DMS114 treated with DMSO at 0.1 percent for 48 hours (cell line): ENCODE measurements around the gene ZNF516.

ENCODE experiments used
- DNase-seq: peaks from one replicate; lab custom pipeline; 2025; ENCODE audit not compliant: unreplicated experiment; lab: John Stamatoyannopoulos, UW

The ZNF516 gene

DNA sequence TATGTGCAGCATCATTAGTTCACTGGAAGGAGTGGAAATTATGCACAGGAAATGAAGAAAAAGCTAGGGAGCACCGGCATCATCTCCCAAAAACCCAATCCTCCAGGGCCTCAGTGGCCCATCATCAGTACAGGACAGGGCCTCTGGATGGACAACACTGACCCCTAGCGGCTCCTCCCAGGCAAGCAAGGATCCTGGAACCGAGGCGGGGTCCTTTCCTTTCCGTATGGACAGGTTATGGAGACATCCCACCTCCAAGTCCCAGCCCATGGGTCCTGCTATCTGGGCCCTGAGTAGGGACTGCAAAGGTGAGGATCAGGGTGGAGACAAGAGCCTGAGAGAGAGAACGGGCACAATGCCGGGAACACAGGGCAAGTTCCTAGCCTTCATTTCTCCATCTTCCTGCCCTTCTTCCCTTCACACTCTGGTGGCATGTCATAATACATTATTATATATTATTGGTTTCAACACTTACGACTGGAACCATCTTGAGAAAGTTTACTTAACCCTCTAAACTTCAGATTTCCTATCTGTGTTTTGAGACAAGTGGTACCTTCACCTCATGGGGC, 68.2 kb downstream of the ZNF516 start:
- DNase-seq = no peak

DNA sequence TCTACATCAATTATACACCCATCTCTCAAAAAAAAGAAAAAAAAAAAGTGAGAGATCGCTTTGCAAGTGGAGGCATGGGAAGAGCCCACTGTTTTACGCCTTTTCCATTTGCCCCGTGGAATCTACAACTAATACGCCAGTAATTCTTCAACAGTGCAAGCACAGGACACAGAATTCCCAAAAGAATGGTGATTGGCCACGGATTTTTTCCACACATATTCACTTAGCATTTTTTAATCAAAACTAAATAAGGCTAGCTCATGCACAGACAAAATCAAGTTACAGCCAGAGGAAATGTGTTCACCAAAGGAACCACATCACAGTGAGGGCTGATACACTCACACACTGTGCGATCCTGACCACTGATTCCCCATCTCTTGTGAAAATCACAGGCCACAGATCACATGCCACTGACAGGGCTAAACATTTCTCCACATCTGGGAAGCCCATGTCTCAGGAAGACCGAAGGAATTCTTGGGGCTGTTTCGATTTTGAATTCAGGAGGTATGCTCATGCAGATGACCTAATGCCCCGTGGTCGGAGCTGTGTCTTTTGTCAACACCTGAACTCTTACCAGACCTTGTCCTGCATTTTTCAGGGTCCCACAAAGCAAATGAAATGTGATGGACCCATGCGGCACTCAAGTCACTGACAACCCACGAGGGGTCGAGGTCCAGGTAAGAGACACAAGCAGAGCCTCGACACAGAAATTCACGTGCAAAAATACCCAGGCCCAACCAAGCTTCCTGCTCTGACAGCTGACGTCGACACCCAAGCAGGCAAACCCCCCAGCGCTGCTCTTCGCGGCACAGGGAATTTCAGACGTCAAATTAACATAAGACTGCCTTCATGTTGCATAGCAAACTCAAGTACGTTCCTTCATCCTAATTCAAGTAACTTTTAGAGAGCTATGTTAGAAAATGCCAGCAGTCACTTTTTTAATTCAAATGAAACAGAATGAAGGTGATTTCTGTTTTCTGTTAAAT, 69.6 kb downstream of the ZNF516 start:
- DNase-seq = no peak

DNA sequence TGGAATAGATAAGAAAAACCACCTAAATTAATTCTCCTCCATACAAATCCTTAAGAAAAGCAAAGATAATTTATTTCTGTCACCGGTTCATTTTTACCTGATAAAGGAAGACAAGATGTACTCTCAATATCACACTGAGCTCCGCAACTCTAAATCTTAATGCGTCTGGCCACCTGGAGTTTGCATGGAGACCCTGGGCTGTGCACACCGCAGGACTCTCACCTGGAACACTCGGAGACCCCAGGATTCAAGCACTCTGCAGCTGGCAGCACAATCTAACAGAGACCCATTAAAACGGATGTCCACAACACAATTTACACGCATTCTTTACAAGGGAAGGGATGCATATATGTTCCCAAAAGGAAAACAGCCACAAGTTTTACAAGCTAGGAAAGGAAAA, 72.2 kb downstream of the ZNF516 start:
- DNase-seq = no peak

DNA sequence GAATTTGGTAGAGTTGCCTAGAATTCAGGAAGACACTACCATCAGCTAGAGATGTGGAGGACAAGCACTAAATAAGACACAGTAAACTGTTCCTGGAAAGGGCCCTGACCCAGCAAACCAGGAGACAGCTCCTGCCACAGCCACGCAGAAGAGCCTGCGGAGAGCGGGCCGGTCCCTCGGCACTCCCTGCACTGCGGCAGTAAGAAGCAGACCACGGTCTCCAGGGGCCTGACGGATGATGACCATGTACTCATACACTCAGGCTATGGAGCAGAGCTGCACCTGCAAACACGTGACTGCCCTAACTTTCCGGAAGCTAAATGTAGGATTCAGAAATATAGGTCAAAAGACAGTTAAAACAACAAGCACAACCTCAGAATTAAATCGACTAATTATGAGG, 72.9 kb downstream of the ZNF516 start:
- no peak for DNase-seq

DNA sequence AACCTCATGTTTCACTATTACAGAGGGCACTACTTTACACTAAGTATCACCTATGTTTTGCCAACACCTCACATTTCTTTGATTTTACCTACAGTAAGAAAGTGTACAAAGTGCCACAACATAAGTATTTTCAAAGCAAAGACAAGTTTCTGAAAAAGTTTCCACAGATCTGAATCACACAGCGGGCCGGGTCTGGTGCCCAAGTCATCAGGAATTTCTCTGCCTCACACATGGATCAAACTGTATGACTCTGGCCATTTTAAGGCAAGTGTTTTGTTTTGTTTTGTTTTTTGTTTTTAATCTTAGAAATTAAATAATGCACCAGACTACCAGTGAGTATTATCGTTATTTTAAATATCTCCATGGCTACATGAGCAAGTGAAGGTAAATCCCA, 73.4 kb downstream of the ZNF516 start:
- DNase-seq = no peak

DNA sequence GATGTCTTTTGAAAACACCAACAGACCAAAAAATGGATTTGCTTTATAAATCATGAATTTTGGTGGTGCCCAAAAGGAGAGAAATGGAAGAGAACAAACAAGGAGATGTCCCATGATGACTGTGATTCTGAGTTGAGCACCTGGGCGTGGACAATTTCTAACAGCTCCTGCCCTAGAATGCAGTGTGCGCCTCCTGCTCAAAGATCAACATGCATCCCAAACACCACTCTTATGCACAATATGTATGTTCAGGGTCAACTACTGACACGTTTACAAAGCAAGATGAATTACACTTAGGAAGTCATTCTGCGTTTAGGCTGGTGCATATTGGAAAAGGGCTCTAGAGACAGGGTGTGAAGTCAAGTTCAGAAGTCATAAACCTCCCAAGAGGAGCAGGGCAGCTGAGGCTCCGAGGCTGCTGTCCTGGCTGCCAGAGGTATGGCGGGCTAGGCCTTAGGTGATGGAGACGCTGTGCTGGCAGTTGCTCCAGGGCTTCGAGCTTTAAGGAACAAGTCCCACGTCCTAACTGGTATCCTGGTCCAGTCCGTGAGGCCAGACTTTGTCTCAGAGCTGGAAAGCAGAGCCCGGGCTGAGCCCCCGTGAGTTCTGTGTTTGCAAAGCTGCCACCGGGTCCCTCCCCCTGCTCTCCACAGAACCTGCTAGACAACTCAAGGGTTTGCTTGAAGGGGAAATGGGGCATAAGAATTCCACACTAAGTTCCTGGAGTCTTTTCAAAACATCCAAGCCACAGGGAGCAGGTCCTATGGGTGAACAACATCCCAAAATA, 74.0 kb downstream of the ZNF516 start:
- DNase-seq = no peak

DNA sequence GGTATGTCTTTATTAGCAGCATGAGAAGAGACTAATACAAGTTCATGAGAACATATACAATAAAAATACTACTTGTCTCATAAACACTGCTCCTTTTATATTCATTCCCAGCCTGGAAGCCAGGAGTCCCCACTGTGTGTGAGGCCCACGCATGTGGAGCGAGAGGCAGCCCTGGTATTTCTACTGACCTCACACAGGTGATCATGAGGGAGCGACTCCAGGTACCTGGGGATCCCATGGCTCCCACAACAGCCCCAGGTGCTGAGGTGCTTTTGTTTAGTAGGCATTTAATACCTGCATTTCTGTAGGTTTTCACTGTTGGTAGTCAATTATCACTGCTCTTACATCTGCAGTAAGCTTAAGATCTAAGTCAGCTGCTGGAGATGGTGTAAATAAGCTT, 75.2 kb downstream of the ZNF516 start:
- DNase-seq = no peak

DNA sequence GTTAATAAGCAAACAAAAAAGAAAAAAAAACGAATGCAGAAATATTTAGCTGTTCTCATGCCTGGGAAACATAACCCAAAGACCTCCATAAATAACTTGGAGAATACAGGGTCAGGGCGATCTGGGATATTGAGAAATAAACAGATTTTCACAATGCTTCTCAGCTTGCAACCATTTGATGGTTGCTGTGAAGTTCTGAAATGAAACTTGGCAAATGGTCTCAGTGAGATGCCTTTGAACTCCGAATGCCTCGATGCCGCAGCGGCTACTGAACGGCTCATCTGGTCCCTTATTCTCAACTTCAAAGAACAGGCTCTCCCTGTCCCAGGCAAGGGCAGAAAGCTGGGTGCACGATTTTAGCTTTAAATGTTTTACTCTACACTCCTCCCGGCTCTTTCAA, 78.1 kb downstream of the ZNF516 start:
- DNase-seq = no peak

DNA sequence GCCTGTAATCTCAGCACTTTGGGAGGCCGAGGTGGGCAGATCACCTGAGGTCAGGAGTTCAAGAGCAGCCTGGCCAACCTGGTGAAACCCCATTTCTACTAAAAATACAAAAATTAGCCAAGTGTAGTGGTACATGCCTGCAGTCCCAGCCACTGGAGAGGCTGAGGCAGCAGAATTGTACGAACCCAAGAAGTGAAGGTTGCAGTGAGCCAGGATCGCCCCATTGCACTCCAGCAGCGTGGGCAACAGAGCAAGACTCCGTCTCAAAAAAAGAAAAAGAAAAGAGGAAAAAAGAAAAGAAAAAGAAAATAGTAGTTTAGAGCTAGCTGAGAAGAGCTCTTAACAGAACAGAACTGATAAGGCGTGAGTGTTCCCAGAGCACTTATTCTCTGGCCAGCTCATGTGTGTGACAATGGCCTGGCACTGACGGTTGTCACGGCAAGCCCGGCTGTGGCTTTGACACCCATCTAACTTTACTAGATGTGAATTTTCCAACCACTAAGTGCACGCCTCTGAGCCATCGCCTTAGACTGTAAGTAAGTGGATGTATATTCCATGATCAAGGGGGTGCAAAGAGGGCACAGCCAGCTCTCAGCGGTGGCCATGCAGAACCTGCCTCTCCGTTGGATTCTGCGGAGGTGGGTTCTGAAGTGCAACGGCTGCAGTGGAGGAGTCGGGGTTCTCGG, 80.0 kb downstream of the ZNF516 start:
- no peak for DNase-seq

DNA sequence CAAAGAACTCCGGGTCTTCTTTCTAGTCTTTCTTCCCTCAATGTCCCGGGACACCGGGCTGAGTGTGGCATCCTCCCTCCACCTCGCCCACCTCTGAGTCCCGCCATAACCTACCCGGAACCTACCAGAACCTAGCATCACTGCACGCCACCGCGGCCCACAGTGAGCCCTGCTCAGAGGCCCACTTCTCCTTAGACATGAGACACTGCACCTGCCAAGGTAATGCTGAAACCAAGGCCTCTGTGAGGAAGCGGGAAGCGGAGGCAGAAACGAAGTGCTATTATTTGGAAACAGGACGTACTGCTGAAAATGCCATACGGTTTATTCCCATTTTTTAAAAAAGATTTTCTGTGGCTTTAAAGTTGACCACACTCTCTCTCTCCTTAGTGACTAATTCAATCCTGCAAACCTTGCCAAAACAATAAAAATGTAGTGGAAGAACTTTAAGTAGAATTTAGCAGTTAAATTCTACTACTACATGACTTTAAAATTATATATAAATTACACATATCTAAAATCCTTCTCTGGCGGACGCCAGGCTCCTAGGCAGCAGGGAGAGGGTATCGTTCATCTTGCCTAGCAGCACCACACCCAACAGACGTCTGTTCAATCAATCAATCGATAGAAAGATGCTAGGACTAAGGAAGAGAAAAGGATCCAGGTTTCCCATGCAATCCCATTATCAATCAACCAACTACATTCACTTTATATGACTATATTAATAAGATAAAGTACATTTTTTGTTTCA, 82.0 kb downstream of the ZNF516 start:
- no peak for DNase-seq

DNA sequence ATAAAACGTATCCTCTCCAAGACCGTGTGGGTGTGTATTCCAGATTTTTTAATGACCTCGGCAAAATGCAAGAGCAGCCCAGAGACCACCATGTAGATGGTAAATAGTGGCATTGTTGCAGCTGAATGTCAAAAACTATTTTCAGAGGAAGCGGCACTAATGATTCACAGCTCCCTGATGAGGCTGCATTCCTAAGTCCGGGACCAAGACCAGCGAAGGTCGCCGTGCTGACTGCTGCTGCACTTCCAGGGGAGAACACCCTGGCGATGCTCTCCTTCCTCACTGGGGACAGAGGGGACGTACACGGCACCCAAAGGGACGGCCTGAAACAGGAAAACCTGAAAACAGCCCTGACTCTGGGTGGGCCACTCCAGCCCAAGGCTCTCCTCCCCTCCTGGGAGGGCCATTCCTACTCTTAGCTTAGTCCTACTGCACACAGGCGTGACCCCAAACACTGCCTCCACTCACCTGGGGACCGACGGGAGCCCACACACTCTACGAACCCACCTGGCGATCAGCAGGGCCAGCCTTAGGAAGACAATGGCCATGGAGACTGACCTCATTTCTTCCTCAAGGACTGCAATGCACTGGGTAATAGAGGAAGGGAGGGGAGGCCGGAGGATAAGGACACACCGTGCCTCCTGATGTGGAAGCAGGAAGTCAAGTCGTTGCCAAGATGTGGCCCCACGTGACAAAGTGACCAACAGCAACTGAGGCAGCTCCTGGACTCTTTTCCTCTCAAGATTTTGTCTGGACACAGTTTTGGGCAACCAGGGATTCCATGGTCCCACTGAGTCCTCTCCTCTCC, 82.8 kb downstream of the ZNF516 start:
- no peak for DNase-seq

DNA sequence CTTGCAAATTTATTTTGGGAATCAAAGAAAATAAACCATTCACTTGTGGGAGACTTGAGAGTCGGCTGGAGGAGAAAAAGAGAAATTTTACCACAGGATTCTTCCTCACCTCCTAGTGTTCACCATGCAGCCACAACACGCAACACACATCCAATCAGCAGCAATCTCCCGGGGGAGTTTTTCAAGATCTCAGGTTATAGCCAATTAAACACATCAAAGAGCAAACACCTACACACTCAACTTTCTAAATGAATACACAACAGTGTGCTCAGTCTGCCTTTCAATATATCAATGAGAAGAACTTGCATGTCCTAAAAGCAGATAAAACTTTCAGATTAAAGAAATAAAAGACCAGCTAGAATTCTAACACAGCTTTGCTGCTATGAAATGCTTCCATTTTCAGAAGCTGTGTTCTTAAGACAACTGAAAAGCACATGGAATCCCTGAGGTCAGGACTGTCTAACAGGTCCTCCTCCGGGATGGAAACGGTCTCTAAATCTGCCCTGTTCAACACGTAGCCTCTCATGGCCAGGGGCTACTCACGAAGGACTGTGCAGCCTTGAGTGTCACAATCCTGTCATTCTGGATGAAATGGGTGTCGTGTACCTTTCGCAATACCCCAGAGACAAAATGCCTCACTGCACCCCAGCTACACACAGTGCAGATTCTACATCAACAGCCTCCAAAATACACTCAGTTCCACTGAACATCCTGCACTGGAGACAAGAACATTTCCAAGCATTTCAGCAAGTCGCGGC, 84.2 kb downstream of the ZNF516 start:
- DNase-seq = no peak

DNA sequence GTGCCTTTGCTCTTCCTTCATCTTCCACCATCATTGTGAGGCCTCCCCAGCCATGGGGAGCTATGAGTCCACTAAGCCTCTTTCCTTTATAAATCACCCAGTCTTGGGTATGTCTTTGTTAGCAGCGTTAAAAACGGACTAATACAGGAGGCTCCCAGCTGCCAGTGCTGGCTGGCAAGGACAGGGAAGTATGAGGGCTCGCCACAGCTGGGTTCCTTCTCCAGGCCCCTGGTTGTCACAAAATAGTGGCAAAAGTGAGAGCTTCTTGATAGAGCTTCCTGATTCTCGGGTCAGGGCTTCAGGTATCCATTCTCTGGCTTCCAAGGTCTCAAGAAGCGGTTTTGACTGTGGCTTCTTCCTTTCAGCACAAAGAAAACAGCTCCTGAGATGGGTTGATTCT, 85.0 kb downstream of the ZNF516 start:
- DNase-seq = no peak

DNA sequence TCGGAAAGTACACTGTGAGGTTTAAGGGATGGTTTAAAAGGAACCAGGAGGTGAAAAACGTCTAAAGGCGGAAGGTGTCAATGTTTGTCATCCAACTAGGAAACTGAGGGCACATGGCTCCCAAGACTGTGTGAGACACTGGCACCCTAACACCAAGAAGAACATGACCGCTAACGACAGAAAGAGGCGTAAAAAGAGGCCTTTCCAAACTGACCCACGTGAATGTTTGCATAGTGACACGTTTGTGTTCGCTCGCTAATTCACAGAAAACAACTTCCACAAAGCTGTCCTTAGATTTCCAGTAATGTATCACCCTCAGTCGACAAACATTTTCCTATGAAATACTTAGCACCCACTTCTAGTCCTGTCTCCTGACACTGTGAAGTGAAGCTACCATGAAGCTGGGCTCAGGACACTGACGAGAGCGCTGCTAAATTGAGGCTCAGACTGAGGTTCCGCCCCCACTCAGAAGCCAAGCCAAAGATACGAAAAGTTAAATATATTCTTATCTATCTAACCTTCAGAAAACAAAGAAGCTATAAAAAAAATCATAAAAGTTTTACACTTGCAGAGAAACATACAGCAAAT, 86.5 kb downstream of the ZNF516 start:
- DNase-seq = no peak

DNA sequence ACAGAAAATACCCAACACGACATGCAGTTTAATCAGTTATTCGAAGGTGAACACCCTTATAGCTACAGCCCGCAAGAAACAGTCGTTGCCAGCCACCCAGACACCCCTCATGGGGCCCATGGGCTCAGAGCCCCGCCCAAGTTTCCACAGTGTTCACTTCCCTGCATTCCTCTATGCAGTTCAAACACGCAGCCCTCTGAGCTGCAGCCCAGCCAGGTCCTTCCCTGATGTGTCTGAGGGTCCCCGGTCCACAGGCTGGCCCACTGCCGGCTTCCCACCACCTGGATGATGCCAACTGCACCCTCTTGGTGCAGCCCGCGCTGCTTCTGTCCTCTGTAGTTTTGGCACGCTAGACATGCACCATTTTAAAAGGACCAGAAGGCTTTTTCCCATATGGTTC, 87.4 kb downstream of the ZNF516 start:
- DNase-seq = no peak

DNA sequence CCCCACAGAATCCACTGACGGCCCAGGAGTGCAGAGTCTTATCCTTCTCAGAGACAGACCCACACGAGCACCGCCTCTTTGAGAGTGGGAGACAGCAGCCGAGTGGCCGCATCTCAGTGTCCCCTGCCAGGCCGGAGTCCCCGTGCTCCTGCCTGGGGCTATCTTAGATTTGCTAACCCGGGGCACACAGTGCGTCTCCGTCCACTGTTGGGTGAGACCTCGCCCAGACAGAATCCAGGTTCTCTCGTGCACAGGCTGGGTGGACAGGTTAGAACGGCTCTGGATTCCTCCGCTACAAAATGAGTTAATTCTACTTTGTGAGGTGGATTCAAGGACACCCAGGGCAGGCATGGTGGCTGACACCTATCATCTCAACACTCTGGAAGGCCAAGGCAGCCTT, 88.3 kb downstream of the ZNF516 start:
- DNase-seq = no peak

DNA sequence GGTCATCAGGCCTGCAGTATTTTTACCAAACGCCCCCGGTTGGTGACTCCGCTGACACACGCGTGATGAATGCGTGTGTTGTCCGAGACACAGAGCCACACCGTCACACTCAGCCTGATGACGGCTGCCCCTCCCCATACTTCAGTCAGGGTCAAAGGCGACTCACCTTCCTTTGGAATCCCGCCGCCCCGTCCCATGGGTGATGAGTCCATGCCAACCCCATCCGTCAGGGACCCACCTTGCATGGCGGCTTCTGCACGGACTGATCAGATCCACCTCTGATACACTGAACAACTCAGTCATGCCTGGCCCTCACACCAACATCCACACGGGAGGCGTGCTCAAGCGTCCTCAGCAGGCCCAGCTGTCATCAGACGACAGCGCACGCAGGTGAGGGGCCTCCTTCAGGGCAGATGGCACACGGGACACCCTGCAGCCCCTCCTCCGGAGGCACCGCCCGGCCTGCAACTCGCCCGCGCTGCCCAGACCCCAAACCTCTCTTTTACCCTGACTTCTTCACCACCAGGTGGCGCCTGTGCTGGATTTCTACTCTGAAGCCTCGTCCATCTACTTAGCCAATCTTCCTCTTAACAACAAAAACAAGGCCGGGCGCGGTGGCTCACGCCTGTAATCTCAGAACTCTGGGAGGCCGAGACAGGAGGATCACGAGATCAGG, 89.2 kb downstream of the ZNF516 start:
- DNase-seq = peak; percentile 15

DNA sequence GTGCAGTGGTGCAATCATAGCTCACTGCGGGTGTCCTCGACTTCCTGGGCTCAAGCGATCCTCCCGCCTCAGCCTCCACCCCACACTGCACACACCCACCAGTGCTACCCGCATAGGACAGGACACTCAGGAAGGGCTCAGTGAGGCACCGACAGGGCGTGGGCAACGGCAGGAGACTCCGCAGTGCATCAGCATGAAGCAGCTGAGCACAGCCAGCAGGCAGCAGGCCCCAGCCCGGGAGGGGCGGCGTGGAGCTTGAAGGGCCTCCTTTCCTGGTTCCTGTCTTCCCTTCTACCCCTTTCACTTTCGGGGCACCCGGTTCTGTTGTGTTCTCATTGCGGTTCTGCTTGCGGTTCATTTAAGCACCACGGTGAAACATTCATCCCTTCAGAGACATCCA, 89.8 kb downstream of the ZNF516 start:
- DNase-seq = no peak
